Chondrocyte (in vitro differentiated cells): ENCODE data around the gene RNF213. TPM values are rescaled to one million over a fixed set of nuclear protein-coding genes. Genes with fewer than 3 reads are reported as not detected.
"Not testable (repeated sequence)": the region's sequence is repeated elsewhere in the genome, so short reads cannot be mapped to it uniquely, and the experiment has no call there.

ENCODE experiments used
- DNase-seq: peaks from one replicate; pipeline ENCODE4 v3.0.0; 2021; ENCODE audit warnings: mixed read lengths, low spot score
- H3K27ac Mint-ChIP-seq: one replicate; pipeline ENCODE4 v1.8.0; 2021; ENCODE audit warnings: mild to moderate bottlenecking, moderate library complexity, mixed read lengths; ENCODE audit not compliant: unreplicated experiment
- H3K27me3 Mint-ChIP-seq: 2 replicates; pipeline ENCODE4 v1.8.0; 2021; ENCODE audit warnings: low read depth, mixed read lengths
- H3K36me3 Mint-ChIP-seq: 2 replicates; pipeline ENCODE4 v1.8.0; 2021; ENCODE audit warnings: low read depth, mixed read lengths
- H3K4me1 Mint-ChIP-seq: 2 replicates; pipeline ENCODE4 v1.8.0; 2021; ENCODE audit warnings: low read depth, mild to moderate bottlenecking, mixed read lengths
- H3K4me3 Mint-ChIP-seq: one replicate; pipeline ENCODE4 v1.8.0; 2021; ENCODE audit warnings: mild to moderate bottlenecking, moderate library complexity, mixed read lengths; ENCODE audit not compliant: unreplicated experiment
- H3K9me3 Mint-ChIP-seq: 2 replicates; pipeline ENCODE4 v1.8.0; 2021; ENCODE audit warnings: low read depth, mixed read lengths
- total RNA-seq: library from RNA; stranded (reverse); gene quantifications from 3 replicates; pipeline ENCODE4 v1.2.1, GENCODE V29; 2021
- TF ChIP-seq, protein P1 (sequence below): fragments of 200-600 bp; sonication (generic); IDR thresholded peaks from 2 replicates; pipeline ENCODE4 v1.5.0; 2021; ENCODE audit warnings: antibody characterized with exemption, mild to moderate bottlenecking, moderate library complexity

The RNF213 gene
- total RNA-seq, 1 donor from 2014 or later = 73.2 TPM

DNA sequence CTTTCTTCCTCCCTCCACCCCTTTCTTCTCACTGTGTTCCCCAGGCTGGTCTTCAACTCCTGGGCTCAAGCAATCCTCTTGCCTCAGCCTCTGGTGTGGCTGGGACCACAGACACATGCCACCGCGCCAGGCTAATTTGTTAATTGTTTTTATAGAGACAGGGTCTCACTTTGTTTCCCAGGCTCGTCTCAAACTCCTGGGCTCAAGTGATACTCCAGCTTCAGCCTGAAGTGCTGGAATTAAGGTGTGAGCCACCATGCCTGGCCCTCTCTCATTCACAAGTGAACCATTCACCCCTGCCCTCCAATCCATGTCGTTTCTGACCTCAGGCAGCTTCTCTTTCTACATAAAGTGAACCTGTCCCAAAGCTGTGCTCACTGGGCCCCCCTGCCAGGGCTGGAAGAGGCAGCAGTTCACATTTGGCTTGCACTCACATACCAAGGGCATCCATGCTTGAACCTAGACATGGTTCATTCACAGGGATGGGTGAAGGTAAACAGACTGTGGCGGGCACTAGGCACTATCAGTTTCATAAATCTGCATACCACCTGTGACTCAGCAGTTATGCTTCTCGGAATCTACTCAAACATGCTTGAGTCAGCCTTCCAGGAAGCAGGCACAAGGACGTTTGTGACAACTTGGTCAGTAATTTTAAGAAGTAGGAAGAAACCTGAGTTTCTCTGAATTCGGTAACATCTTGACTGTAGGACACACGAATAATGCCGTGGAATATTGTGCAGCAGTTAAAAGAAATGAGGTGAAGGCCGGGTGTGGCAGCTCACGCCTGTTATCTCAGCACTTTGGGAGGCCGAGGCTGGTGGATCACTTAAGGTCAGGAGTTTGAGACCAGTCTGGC is 6.0 kb upstream of the RNF213 start:
- H3K36me3 Mint-ChIP-seq = peaks cover 2% of the 10 kb centered on the region
- TF ChIP-seq, protein P1, sequence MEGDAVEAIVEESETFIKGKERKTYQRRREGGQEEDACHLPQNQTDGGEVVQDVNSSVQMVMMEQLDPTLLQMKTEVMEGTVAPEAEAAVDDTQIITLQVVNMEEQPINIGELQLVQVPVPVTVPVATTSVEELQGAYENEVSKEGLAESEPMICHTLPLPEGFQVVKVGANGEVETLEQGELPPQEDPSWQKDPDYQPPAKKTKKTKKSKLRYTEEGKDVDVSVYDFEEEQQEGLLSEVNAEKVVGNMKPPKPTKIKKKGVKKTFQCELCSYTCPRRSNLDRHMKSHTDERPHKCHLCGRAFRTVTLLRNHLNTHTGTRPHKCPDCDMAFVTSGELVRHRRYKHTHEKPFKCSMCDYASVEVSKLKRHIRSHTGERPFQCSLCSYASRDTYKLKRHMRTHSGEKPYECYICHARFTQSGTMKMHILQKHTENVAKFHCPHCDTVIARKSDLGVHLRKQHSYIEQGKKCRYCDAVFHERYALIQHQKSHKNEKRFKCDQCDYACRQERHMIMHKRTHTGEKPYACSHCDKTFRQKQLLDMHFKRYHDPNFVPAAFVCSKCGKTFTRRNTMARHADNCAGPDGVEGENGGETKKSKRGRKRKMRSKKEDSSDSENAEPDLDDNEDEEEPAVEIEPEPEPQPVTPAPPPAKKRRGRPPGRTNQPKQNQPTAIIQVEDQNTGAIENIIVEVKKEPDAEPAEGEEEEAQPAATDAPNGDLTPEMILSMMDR = no peak
- H3K27ac Mint-ChIP-seq = peak overlapping the region; percentile 96
- no peak for DNase-seq
- peaks cover 26% of the 10 kb centered on the region for H3K4me1 Mint-ChIP-seq
- H3K27me3 Mint-ChIP-seq = no peaks in the 10 kb centered on the region
- H3K9me3 Mint-ChIP-seq = no peaks in the 10 kb centered on the region
- H3K4me3 Mint-ChIP-seq = peak overlapping the region; percentile 12

DNA sequence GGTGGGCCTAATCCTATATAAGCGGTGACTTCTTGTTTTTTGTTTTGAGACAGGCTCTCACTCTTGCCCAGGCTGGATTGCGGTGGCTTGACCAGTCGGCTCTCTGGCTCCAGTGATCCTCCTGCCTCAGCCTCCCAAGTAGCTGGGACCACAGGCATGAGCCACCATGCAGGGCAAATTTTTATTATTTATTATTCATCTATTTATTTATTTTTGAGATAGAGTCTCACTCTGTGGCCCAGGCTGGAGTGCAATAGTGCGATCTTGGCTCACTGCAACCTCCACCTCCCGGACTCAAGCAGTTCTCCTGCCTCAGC is 4.7 kb upstream of the RNF213 start:
- peaks cover 2% of the 10 kb centered on the region for H3K36me3 Mint-ChIP-seq
- DNase-seq = no peak
- TF ChIP-seq, protein P1 = no peak
- H3K4me1 Mint-ChIP-seq = peaks cover 29% of the 10 kb centered on the region
- H3K27ac Mint-ChIP-seq = peak overlapping the region; percentile 96
- no peak overlapping the region for H3K4me3 Mint-ChIP-seq
- H3K27me3 Mint-ChIP-seq = no peaks in the 10 kb centered on the region
- H3K9me3 Mint-ChIP-seq = no peaks in the 10 kb centered on the region

DNA sequence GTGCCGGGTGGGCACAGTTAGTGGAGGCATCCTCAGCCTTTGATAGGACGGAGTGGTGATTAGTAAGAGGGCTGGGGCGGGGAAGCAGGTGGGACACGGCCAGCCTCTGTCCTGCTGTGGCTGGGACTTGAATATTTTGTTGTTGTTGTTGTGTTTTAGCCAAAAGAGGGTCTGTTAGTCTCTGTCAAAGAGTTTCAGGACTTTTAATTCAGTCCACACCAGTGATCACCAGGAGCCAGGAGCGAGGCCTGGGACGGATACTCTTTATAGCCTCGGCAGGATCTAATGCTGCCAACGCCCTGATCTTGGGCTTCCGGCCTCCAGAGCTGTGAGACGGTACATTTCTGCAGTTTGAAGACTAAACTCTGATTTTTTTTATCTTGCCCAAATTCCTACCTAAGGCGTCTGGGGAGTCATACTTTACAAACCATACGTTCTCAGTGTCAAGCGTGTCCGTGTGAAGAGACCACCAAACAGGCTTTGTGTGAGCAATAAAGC is 2.9 kb upstream of the RNF213 start:
- H3K27ac Mint-ChIP-seq = no peak overlapping the region
- H3K9me3 Mint-ChIP-seq = no peaks in the 10 kb centered on the region
- no peak for DNase-seq
- no peaks in the 10 kb centered on the region for H3K36me3 Mint-ChIP-seq
- TF ChIP-seq, protein P1 = no peak
- H3K27me3 Mint-ChIP-seq = no peaks in the 10 kb centered on the region
- no peak overlapping the region for H3K4me3 Mint-ChIP-seq
- H3K4me1 Mint-ChIP-seq = peaks cover 41% of the 10 kb centered on the region

DNA sequence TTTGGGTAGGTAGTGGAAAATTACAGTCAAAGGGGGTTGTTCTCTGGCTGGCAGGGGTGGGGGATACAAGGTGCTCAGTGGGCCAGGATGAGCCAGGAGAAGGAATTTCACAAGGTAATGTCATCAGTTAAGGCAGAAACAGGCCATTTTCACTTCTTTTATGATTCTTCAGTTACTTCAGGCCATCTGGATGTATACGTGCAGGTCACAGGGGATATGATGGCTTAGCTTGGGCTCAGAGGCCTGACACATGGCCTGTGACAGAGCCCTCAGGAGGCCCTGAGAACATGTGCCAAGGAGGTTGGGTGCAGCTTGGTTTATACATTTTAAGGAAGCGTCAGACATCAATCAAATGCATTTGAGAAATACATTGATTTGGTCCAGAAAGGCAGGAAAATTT is 2.4 kb upstream of the RNF213 start:
- H3K27me3 Mint-ChIP-seq, H3K27ac Mint-ChIP-seq, H3K9me3 Mint-ChIP-seq, H3K4me3 Mint-ChIP-seq, DNase-seq, H3K36me3 Mint-ChIP-seq: not testable (repeated sequence)
- H3K4me1 Mint-ChIP-seq = peaks cover 46% of the 10 kb centered on the region

DNA sequence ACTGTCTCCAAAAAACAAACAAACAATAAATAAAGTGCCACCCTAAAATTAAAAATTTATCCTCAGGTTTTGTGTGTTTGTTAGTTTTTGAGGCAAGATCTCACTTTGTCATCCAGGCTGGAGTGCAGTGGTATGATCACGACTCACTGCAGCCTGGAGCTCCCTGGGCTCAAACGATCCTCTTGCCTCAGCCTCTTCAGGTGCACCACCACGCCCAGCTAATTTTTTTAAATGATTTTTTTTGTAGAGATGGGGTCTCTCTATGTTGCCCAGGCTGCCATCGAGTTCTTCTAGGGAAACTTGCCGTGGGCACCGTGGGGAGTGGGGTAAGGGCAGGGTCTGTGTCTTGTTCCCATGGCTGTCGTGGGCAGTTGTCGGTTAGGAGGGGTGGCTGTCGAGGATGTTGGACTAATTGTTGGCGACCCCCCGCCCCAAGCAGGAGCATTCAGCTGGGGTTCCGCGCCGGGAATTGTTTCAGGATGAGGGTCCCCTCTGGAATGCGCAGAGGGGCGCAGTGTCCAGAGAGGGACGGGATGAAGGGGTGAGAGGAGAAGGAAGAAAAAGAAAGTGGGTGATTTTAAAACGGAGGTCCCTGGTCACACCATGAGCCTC is 1.1 kb upstream of the RNF213 start:
- H3K27ac Mint-ChIP-seq = peak overlapping the region; percentile 94
- H3K36me3 Mint-ChIP-seq = peaks cover under 1% of the 10 kb centered on the region
- H3K4me3 Mint-ChIP-seq = peak overlapping the region; percentile 82
- H3K4me1 Mint-ChIP-seq = peaks cover 39% of the 10 kb centered on the region
- no peaks in the 10 kb centered on the region for H3K9me3 Mint-ChIP-seq
- H3K27me3 Mint-ChIP-seq = no peaks in the 10 kb centered on the region
- TF ChIP-seq, protein P1 = no peak
- no peak for DNase-seq
